ENCODE measurements around the gene POLR2E. TPM values are rescaled to one million over a fixed set of nuclear protein-coding genes. Genes with fewer than 3 reads are reported as not detected.

Gene POLR2E
- total RNA-seq, 1 experiment from 2014 or later, result 261 TPM

GRCh38 chr19:1112268-1113029 is 17.3 kb upstream of the POLR2E start:
- H4K20me1 ChIP-seq (ENCODE audit: control insufficient read depth, insufficient read depth, insufficient read length), result no peaks in the 10 kb centered on the region
- H3K4me2 ChIP-seq (ENCODE audit: insufficient read depth, insufficient read length, low read length), result no peak overlapping the region
- H3K4me1 ChIP-seq (ENCODE audit: insufficient read depth, low read length), result no peaks in the 10 kb centered on the region
- no peak overlapping the region for H2BK5ac ChIP-seq (ENCODE audit: insufficient read length, low read length)
- H3K27ac ChIP-seq (ENCODE audit: insufficient read length, low read depth, low read length), result no peak overlapping the region
- H3K4me3 Mint-ChIP-seq, result no peak overlapping the region
- 0 out of 7 replicates have a peak overlapping the region, but pooled peaks of 1 of the 3 experiments have one; percentile 79 for H3K27ac Mint-ChIP-seq
- no peak overlapping the region for H3K23ac ChIP-seq (ENCODE audit: insufficient read length, low read depth, low read length)
- peak; percentile 91 for DNase-seq
- no peaks in the 10 kb centered on the region for H3K79me2 ChIP-seq (ENCODE audit: insufficient read depth, low read length)
- no peak overlapping the region for H3K9ac ChIP-seq (ENCODE audit: extremely low read depth, insufficient read length, low read length)
- H2BK15ac ChIP-seq (ENCODE audit: low read depth, low read length), result no peak overlapping the region
- H2AK5ac ChIP-seq (ENCODE audit: insufficient read length, low read length), result no peak overlapping the region
- H2AFZ ChIP-seq (ENCODE audit: low read length), result no peak overlapping the region
- no peak overlapping the region for H3K4ac ChIP-seq (ENCODE audit: low read depth, low read length)
- H3K79me1 ChIP-seq (ENCODE audit: insufficient read depth, low read depth, low read length, poor library complexity, severe bottlenecking), result no peaks in the 10 kb centered on the region
- peak overlapping the region; percentile 20 for H4K91ac ChIP-seq (ENCODE audit: insufficient read length, low read depth, low read length)
- peaks cover 0 to 7% (median 0%) of the 10 kb centered on the region in 3 experiments; a peak in 3 of 7 replicates for H3K36me3 Mint-ChIP-seq (ENCODE audit: insufficient read depth in 1 of 3, low read depth in 3 of 3)
- H3K18ac ChIP-seq (ENCODE audit: insufficient read length, low read depth, low read length), result no peak overlapping the region
- peaks cover 0 to 9% of the 10 kb centered on the region in 2 experiments; a peak in 2 of 4 replicates for H3K4me1 Mint-ChIP-seq
- H3K56ac ChIP-seq (ENCODE audit: insufficient read length, low read depth, low read length), result no peak overlapping the region
- no peak overlapping the region for H2BK20ac ChIP-seq (ENCODE audit: low read depth, low read length, poor library complexity, severe bottlenecking)
- no peak overlapping the region for H4K5ac ChIP-seq (ENCODE audit: insufficient read length, low read depth, low read length)
- H3K9me3 Mint-ChIP-seq, result no peaks in the 10 kb centered on the region
- H3K23me2 ChIP-seq (ENCODE audit: insufficient read length, low read depth, low read length, poor library complexity, severe bottlenecking), result no peaks in the 10 kb centered on the region
- no peak for TF ChIP-seq CTCF (conservative IDR thresholded peaks at IDR 0.05)
- no peak overlapping the region for H3T11ph ChIP-seq (ENCODE audit: low read length)
- no peak overlapping the region for H2BK12ac ChIP-seq (ENCODE audit: insufficient read length, low read depth, low read length)
- H3K9me3 ChIP-seq (ENCODE audit: control insufficient read depth, low read depth, low read length), result no peaks in the 10 kb centered on the region
- no CpG with 5 or more reads among the region's 71 CpGs for WGBS (ENCODE audit: extremely low coverage, insufficient read length, low lambda C conversion rate)
- peaks cover 2% of the 10 kb centered on the region for H3K27me3 Mint-ChIP-seq (ENCODE audit: low read depth)
- no peaks in the 10 kb centered on the region for H3K27me3 ChIP-seq (ENCODE audit: insufficient read depth, low read length)
- H2BK120ac ChIP-seq (ENCODE audit: low read depth, low read length, poor library complexity, severe bottlenecking), result no peak overlapping the region
- no peak overlapping the region for H4K8ac ChIP-seq (replicated peaks; ENCODE audit: insufficient read length, low read depth, low read length)
- no peak overlapping the region; the same call in 1 of the 2 replicates for H3K14ac ChIP-seq (ENCODE audit: insufficient read depth, low read length)
